HepG2 (cell line): ENCODE measurements around the gene EPS8L1. TPM values are rescaled to one million over a fixed set of nuclear protein-coding genes. Genes with fewer than 3 reads are reported as not detected.

ENCODE experiments used
- ATAC-seq: fragments of 200-7000 bp; cut with Tn5 transposase; 3 replicates; pipeline ENCODE4 v1.9.1; 2020; ENCODE audit warnings: mild to moderate bottlenecking, moderate library complexity
- BruUV-seq: library from RNA; stranded (reverse); fragments of 400-500 nt; replicated peaks from 2 replicates; lab custom pipeline; 2021; lab: Mats Ljungman, UMichigan
- CTCF ChIA-PET: fragments of 300-600 bp; formaldehyde crosslinking; extraction: SDS; loops from one replicate; lab custom pipeline; 2021; ENCODE audit warnings: low total read pairs, inconsistent platforms, low intra/inter-chr PET ratio; lab: Yijun Ruan, JAX
- POLR2A ChIA-PET: fragments of 350-600 bp; sonication (Branson Sonifier 250); formaldehyde crosslinking; loops from one replicate; lab custom pipeline; 2020; ENCODE audit warnings: antibody characterized with exemption, inconsistent platforms; lab: Yijun Ruan, JAX
- DNase-seq: peaks from one replicate; pipeline ENCODE4 v3.0.0-alpha.2; 2015; ENCODE audit warnings: low spot score
- FAIRE-seq: peaks from 3 replicates; lab custom pipeline; 2011; peaks lifted over from hg19 to GRCh38; lab: Jason Lieb, UNC
- H2AFZ ChIP-seq: one replicate; pipeline ENCODE4 v1.6.1; 2011; ENCODE audit warnings: low read length, inconsistent platforms
- H3K27ac ChIP-seq: fragments of 300-600 bp; 3 replicates; pipeline ENCODE4 v1.8.0; 2011; ENCODE audit warnings: mixed run types, mild to moderate bottlenecking, mixed read lengths, low read length, inconsistent platforms; ENCODE audit not compliant: insufficient read depth; ENCODE audit errors: extremely low read length
- H3K27me3 ChIP-seq, 2 experiments: fragments of 200-600 bp in 1 of 2; 2 replicates in 1 of 2; 3 replicates in 1 of 2; pipeline versions ENCODE4 v1.6.0 to v1.8.0; 2011; ENCODE audit warnings: low read length in 2 of 2, mild to moderate bottlenecking in 2 of 2, moderate library complexity in 2 of 2, inconsistent platforms in 1 of 2; ENCODE audit not compliant: insufficient read depth in 2 of 2, control insufficient read depth in 1 of 2
- H3K36me3 ChIP-seq, 2 experiments: fragments of 200-600 bp in 1 of 2; replicated peaks in 1 of 2; 2 replicates in 1 of 2; 3 replicates in 1 of 2; pipeline versions ENCODE4 v1.5.1 to v1.8.0; 2011; ENCODE audit warnings: low read length in 2 of 2, inconsistent platforms in 1 of 2; ENCODE audit not compliant: insufficient read depth in 2 of 2, control insufficient read depth in 1 of 2
- H3K4me1 ChIP-seq: 2 replicates; pipeline ENCODE4 v1.5.1; 2012; ENCODE audit warnings: low read length, inconsistent platforms; ENCODE audit not compliant: insufficient read depth
- H3K4me2 ChIP-seq: 2 replicates; pipeline ENCODE4 v1.6.0; 2011; ENCODE audit warnings: low read depth, low read length, inconsistent platforms
- H3K4me3 ChIP-seq, 3 experiments: fragments of 200-600 bp in 1 of 3; sonication (generic), shearing (Covaris generic) in 1 of 3; replicated peaks in 1 of 3; 2 replicates each; pipeline ENCODE4 v1.5.1; 2011 to 2016; ENCODE audit warnings: low read length in 3 of 3, inconsistent platforms in 2 of 3, low read depth in 2 of 3, mild to moderate bottlenecking in 2 of 3, control low read depth in 1 of 3, mixed read lengths in 1 of 3; ENCODE audit not compliant: insufficient read depth in 1 of 3
- H3K79me2 ChIP-seq: one replicate; pipeline ENCODE4 v1.6.1; 2011; ENCODE audit warnings: low read length, inconsistent platforms; ENCODE audit not compliant: insufficient read depth
- H3K9ac ChIP-seq: 2 replicates; pipeline ENCODE4 v1.6.0; 2011; ENCODE audit warnings: mild to moderate bottlenecking, low read depth, low read length, inconsistent platforms; ENCODE audit not compliant: insufficient read depth
- H3K9me3 ChIP-seq: 2 replicates; pipeline ENCODE4 v1.5.1; 2012; ENCODE audit warnings: mild to moderate bottlenecking, low read length
- H4K20me1 ChIP-seq: 2 replicates; pipeline ENCODE4 v1.6.0; 2011; ENCODE audit warnings: inconsistent platforms, mild to moderate bottlenecking, low read length, moderate library complexity; ENCODE audit not compliant: insufficient read depth
- ZNF768 ChIP-seq: sonication (generic); formaldehyde crosslinking; IDR thresholded peaks from 2 replicates; pipeline ENCODE4 v1.4.0; 2020; ENCODE audit warnings: missing genetic modification reagents
- WGBS: methylation state at CpG from one replicate; pipeline ENCODE4 v1.1.6; 2017; ENCODE audit warnings: low lambda C conversion rate; 5-methylcytosine and 5-hydroxymethylcytosine counted together
- in situ Hi-C: cut with HindIII; loops from 2 replicates; pipeline ENCODE4 v1.10.0; 2017; ENCODE audit warnings: low pct_unique_long_range_greater_than_20kb; ENCODE audit not compliant: extremely low pct_ligation_motif_present
- intact Hi-C: fragments of 100-400 bp; cut with micrococcal nuclease; formaldehyde crosslinking; loops from one replicate; pipeline ENCODE4 v1.10.0; 2022; ENCODE audit not compliant: unreplicated experiment
- polyA plus RNA-seq, 8 experiments: library from polyadenylated mRNA; depleted of rRNA in 3 of 8; stranded (reverse) in 7 of 8; unstranded in 1 of 8; fragments of >200 nt; fragmentation: Illumina TruSeq in 4 of 8; extraction: Trizol in 4 of 8; gene quantifications; 2 replicates each; pipeline versions ENCODE4 v1.2.1 to v1.2.3, GENCODE V29; 2011 to 2016; ENCODE audit warnings: low read depth in 4 of 8, missing spikeins in 1 of 8, mixed read lengths in 1 of 8; ENCODE audit not compliant: insufficient read depth in 1 of 8
- total RNA-seq, 5 experiments: library from RNA; depleted of rRNA; stranded (reverse); fragments of >200 nt; fragmentation: Illumina TruSeq; extraction: Trizol; gene quantifications; 2 replicates each; pipeline ENCODE4 v1.2.3, GENCODE V29; 2016; ENCODE audit warnings: low read depth in 1 of 5
- TF ChIP-seq, protein P1 (sequence below): sonication (generic); formaldehyde crosslinking; IDR thresholded peaks from 2 replicates; pipeline ENCODE4 v1.8.1; 2023; ENCODE audit warnings: mild to moderate bottlenecking, moderate library complexity, missing genetic modification reagents
- TF ChIP-seq, protein P2 (sequence below): sonication (generic); formaldehyde crosslinking; IDR thresholded peaks from 2 replicates; pipeline ENCODE4 v1.4.0; 2020; ENCODE audit warnings: mild to moderate bottlenecking, missing genetic modification reagents

EPS8L1 gene
- total and polyA plus RNA-seq, 2 of the 13 experiments (the other 11 are each of a cell fraction or from before 2014, with no cell fraction given) = 3.0 to 6.3 TPM

DNA sequence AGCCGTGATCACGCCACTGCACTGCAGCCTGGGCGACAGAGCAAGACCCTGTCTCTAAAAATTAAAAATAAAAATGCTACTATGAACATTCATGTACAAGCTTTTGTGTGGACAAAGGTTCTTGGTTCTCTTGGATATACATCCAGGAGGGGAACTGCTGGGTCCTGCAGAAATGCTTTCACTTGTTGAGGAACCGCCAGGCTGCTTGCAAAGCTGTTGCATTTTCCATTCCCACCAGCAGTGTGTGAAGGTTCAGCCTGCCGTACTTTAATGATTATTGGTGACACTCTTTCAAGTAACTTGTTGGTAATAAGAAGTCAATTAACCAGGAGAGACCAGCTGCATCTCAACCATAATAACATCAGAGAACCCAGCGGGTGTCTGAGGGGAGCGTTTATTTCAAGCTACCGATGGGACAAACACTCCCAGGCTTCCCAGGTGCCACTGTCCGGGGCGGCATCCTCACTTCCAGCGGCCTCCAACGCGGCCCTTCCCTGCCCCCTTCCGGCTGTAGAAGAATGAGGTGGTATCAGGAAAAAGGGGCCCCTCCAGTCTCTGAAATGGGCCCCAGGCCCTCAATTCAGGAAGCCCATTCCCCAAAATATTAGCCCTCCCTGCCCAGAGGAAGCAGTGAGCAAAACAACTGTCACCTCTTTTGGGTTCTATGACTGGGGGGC lies 56.9 kb downstream of the EPS8L1 start (continued):
- TF ChIP-seq, protein P1, sequence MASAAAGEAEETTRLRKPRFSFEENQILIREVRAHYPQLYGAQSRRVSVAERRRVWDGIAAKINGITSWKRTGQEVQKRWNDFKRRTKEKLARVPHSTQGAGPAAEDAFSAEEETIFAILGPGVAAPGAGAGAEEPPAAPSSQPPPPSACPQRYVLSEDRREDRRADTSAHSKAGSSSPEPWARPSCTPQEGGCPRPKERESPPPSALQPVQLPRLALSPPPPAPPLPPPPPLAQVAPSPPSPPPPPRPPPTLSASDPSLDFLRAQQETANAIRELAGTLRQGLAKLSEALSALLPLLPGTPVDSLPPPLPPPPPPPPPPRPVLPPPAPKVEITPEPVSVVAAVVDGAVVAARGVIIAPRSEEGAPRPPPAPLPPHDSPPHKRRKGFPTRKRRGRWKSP (CRISPR knock-in tag) = no peak

DNA sequence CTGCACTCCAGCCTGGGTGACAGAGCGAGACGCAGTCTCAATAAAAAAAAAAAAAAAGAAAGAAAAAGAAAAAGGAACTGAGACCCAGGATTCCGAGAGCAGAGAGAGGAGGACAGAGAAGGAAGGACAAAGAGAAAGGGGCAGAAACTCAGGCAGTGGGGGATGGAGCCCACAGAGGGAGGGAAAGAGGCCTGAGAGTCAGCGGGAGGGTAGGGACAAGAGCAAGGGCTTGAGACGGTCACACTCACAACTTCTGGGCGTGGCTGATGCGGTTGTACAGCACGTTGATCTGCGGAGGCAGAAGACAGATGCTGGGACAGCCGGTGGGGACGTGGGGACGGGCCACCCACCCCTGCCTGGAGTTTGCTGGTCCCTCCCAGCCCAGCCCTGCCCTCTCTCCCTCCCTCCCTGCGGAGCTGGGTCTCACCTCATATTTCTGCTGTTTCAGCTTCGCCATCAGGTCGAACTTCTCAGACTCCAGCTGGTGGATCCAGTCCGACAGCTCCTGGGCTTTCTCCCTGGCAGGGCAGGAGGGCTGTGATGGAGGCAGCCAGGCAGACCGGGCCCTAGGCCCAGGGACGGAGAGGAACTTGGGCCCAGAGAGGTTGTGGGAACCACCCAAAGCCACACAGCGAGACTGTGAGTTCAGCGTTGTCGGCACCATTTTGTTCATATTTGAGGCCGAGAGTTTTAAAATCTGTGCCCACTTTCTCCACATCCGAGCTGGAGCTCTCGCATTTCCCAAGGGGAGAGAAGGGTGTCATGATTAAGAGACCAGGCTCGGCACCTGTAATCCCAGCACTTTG lies 58.2 kb downstream of the EPS8L1 start:
- H3K36me3 ChIP-seq = no peaks in the 10 kb centered on the region
- intact Hi-C loops = loop anchor here (5.0 kb wide), 1 partner anchor 252 kb away; no protein-coding TSS in a partner anchor
- H2AFZ ChIP-seq = no peak overlapping the region
- TF ChIP-seq, protein P2, sequence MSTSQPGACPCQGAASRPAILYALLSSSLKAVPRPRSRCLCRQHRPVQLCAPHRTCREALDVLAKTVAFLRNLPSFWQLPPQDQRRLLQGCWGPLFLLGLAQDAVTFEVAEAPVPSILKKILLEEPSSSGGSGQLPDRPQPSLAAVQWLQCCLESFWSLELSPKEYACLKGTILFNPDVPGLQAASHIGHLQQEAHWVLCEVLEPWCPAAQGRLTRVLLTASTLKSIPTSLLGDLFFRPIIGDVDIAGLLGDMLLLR (CRISPR knock-in tag) = no peak
- peak; percentile 97 for TF ChIP-seq ZNF768 (CRISPR knock-in tag)
- DNase-seq = no peak
- WGBS = 64% methylated on average over 19 of the region's 25 CpGs
- no peaks in the 10 kb centered on the region for H4K20me1 ChIP-seq
- CTCF ChIA-PET = interaction anchor here (1.2 to 1.6 kb wide), 2 partner anchors 35 to 46 kb away, joined by 4 to 9 read pairs; no protein-coding TSS in a partner anchor
- H3K4me2 ChIP-seq = no peak overlapping the region
- H3K9me3 ChIP-seq = no peaks in the 10 kb centered on the region
- FAIRE-seq = no peak
- H3K27ac ChIP-seq = no peak overlapping the region
- no TSS peak for BruUV-seq
- no peak overlapping the region for H3K4me3 ChIP-seq
- H3K79me2 ChIP-seq = no peaks in the 10 kb centered on the region
- POLR2A ChIA-PET = interaction anchor here (0.7 kb wide), 1 partner anchor 16 kb away, joined by 4 read pairs; the partner anchor contains the start of gene PPP1R12C
- ATAC-seq = no peak
- in situ Hi-C loops = no loop called here
- H3K4me1 ChIP-seq = no peaks in the 10 kb centered on the region
- peaks cover 0 to 23% of the 10 kb centered on the region in 2 experiments; a peak in 1 of 5 replicates for H3K27me3 ChIP-seq
- no peak overlapping the region for H3K9ac ChIP-seq
